Pons (tissue), 1 donor: ENCODE results near the gene SOWAHC.
"Not testable (repeated sequence)": the region's sequence is repeated elsewhere in the genome, so short reads cannot be mapped to it uniquely, and the experiment has no call there.

Experiments
- DNase-seq: peaks from one replicate; pipeline ENCODE4 v3.0.0-alpha.2; 2016; ENCODE audit warnings: low spot score

SOWAHC gene

DNA sequence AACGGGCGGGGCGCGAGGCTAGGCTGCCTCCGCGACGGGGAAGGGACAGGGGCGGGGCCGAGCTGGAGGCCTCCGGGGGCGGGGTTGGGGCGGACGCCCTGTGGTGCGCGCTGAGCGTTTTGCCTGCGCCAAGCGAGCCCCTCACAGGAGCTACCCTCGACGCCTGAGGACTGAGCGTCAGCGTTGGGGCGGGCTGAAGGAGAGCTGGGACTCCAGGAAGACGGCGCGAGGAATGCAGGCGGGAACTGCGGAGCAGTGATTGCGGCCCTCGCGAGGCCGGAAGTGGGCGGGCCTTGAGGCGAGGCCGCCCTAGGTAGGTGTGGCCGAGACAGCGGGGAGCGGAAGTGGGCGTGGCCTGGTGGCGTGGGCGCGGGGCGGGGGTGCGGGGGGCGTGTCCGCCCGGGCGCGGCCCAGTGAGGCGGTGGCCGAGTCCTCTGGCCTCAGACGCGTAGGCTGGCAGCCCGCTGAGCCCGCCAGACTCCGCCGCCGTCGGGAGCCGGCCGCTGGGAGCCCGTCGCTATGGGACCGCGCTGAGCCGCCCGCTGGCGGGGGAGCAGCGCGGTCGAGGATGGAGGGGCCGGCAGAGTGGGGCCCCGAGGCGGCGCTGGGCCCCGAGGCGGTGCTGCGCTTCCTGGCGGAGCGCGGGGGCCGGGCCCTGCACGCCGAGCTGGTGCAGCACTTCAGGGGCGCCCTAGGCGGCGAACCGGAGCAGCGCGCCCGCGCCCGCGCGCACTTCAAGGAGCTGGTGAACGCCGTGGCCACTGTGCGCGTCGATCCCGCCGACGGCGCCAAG, at the start of gene SOWAHC, which contains the start of gene SEPTIN10:
Gene SOWAHC (plus strand): TSS at position 443 of the 793 bp plus-strand sequence. CDS start 126 bp downstream, at position 569.
Gene SEPTIN10 (minus strand): TSS at position 45 of the 793 bp plus-strand sequence. CDS start 139 bp downstream, outside the sequence.
- DNase-seq, result peak; percentile 95

- DNase-seq, result no peak
Measured at GRCh38 chr2:109575373-109575772, 38.8 kb upstream of the SOWAHC start.

DNA sequence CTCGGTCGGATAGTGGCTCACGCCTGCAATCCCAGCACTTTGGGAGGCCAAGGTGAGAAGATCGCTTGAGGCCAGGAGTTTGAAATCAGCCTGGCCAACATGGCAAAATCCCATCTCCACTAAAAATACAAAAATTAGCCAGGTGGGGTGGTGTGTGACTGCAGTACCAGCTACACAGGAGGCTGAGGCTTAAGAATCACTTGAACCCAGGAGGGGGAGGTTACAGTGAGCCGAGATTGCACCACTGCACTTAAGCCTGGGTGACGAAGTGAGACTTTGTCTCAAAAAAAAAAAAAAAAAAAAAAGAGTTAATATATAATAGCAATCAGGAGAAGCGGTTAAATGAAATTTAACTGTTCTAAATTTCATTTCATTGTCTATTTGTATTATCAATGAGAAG, 36.5 kb upstream of the SOWAHC start:
- DNase-seq, result not testable (repeated sequence)

DNA sequence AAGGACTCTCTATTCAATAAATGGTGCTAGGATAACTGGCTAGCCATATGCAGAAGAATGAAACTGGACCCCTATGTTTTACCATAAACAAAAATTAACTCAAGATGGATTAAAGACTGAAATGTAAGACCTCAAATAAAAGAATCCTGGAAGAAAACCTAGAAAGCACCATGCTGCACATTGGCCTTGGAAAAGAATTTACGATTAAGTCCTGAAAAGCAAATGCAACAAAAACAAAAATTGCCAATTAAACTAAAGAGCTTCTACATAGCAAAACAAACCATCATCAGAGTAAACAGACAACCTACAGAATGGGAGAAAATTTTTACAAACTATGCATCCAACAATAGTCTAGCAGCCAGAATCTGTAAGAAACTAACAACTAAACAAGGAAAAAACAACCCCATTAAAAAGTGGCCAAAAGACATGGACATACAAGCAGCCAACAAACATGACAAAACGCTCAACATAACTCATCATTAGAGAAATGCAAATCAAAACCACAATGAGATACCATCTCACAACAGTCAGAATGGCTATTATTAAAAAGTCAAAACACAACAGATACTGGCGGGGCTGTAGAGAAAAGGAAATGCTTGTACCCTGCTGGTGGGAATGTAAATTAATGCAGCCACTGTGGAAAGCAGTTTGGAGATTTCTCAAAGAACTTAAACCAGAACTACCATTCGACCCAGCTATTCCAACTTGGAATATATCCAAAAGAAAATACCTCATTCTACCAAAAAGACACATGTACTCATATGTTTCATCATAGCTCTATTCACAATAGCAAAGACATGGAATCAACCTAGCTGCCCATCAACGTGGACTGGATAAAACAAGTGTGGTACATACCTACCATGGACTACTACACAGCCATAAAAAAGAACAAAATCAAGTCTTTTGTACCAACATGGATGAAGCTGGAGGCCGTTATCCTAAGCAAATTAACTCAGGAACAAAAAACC, 31.0 kb upstream of the SOWAHC start:
- DNase-seq, result no peak

GRCh38 chr2:109586687-109587086, 27.5 kb upstream of the SOWAHC start:
- DNase-seq, result no peak

DNA sequence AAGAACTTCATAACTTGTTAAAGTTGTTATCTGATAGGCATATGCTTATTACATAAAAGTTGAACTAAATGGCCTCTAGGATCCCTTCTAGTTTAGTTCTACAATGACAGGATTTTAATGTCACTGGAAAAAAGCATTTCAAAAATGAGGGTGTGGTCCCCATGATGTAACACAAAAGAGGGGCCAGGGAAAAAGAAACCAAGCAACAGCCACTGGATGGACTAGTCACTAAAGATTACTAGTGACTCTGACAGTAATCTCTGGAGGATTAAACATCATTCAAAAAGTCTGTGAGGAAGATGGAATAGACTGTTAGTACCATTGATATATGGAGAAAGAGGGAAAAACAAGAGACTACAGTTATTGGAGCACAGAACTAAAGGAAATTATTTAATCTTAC, 23.0 kb upstream of the SOWAHC start:
- DNase-seq, result no peak

GRCh38 chr2:109592905-109593304, 21.3 kb upstream of the SOWAHC start:
- no peak for DNase-seq

DNA sequence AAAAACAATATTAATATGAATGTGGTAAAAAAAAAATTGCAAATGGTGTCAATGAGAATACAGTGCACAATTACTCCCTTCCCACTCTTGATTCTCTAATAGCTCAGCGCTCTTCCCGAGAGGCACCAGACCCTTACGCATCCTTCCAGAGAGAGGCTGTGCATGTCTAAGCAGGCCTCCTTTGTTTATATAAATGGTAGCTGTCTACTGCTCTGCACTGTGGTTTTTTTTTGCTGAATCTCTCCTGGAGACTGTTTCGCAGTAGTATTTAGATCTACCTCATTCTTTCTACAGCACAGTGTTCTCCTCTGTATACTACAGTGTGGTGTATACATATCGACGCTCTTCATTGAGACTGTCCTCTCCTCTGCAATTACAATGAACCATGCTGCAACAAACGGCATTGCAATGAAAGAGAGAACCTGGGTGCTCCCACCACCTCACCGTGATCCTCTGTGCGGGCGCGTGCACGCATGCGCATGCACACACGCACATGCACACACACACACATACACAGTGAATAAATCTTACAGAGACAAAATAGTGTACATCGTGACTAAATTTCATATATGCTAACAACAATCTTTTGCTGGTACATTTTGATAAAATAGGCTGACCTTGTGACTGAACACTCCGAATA, 19.8 kb upstream of the SOWAHC start:
- DNase-seq, result peak; percentile 80

GRCh38 chr2:109595644-109596043, 18.5 kb upstream of the SOWAHC start:
- DNase-seq, result no peak

DNA sequence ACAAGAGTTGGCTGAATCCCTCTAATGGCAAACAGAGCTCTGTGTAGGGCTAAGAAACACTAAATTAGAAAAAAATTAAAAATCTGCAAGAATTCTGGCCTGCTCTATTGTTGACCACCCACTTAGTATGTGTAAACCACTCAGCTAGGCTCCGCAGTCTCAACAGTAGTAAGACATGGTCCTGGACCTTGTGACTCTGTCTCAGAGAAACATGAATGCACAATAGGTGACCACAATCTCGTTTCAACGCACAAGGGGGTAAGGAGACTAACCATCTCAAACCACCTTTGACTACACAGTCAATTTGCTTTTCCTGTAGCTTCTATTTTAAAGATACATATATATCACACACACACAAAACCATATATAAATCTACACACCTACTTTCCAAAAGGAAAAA, 16.9 kb upstream of the SOWAHC start:
- DNase-seq, result no peak

GRCh38 chr2:109601783-109602182, 12.4 kb upstream of the SOWAHC start:
- peak; percentile 40 for DNase-seq

- no peak for DNase-seq
Measured at GRCh38 chr2:109602617-109603188, 11.5 kb upstream of the SOWAHC start.

DNA sequence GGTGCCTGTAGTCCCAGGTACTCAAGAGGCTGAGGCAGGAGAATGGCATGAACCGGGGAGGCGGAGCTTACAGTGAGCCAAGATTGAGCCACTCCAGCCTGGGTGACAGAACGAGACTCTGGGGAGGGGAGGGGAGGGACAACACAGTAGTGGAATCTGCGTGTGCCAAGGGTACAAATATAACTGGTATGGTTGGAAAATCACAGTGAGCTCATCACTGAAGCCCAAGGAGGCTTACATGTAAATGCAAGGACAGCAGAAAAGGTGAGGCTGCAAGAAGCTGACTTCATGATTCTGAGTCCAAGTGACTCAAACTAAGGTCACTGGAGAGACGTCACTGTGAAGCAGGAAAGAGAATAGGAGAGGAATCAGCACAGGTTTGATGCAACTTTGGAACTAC, 9.6 kb upstream of the SOWAHC start:
- DNase-seq, result no peak

- no peak for DNase-seq
Measured at GRCh38 chr2:109607766-109608165, 6.4 kb upstream of the SOWAHC start.

DNA sequence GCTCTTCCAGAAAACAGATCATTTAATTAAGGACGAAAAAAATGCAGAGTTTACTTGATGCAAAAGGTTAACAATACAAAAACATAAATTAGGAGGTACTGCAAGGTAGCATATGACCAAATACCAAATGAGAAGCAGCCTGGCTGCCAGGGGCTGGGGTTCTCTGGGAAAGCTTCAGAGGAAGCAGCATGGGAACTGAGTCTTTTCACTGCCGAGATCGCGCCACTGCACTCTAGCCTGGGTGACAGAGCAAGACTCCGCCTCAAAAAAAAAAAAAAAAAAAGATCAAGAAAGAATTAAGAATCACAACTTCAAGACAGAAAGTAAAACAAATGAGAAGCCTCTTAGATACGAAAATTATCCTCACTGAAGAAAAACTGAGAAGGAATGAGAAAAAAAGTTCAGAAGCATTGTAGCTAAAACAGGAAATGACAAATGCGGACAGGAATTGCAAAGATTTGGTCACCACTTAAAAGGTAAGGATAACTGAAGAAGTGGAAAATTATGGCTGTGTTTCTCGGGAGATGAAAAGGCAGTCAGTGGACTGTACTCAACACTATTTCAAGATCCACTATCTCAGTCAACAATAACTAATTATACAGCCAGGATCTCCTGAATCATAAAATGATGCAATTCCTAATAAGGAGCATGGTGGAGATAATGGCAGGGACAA, 4.7 kb upstream of the SOWAHC start:
- no peak for DNase-seq

DNA sequence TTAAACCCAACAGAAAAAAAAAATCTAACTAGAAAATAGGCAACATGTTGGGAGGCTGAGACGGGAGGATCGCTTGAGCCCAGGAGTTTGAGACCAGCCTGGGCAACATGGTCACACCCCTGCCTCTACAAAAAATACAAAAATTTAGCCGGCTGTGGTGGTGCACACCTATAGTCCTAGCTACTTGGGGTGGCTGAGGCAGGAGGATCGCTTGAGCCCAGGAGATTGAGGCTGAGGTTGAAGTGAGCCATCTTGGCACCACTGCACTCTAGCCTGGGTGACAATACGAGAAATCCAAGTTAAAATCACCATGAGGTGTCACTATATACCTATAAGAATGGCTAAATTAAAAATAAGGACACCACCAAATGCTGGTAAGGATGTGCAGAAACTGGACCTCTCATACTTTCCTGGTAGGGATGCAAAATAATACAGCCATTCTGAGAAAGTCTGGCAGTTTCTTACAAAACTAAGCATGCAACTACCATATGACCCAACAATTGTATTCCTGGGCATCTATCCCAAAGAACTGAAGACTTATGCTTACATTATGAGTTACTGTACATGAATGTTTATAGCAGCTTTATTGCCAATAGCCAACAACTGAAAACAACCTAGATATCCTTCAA, 2.6 kb upstream of the SOWAHC start:
- peak; percentile 25 for DNase-seq

- DNase-seq, result peak; percentile 47
Measured at GRCh38 chr2:109613081-109613921, 863 bp upstream of the SOWAHC start.

DNA sequence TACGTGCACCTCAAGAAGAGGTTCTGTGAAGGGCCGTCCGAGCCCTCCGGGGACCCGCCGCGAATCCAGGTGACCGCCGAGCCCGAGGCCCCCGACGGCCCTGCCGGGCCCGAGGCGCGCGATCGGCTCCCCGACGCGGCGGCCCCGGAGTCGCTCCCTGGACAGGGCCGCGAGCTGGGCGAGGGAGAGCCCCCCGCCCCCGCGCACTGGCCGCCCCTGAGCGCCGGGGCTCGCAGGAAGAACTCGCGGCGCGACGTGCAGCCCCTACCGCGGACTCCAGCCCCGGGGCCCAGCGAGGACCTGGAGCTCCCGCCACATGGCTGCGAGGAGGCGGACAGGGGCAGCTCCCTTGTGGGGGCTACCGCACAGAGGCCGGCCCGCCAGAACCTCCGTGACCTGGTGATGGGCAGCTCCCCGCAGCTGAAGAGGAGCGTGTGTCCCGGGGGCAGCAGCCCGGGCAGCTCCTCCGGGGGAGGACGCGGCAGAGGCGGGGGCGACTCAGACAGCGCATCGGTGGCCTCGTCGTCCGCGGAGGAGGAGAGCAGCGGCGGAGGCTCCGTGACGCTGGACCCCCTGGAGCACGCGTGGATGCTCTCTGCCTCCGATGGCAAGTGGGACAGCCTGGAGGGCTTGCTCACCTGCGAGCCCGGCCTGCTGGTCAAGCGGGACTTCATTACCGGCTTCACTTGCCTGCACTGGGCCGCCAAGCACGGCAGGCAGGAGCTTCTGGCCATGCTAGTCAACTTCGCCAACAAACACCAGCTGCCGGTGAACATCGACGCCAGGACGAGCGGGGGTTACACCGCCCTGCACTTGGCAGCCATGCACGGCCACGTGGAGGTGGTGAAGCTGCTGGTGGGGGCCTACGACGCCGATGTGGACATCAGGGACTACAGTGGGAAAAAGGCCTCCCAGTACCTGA, 812 bp downstream of the SOWAHC start:
- DNase-seq, result no peak

DNA sequence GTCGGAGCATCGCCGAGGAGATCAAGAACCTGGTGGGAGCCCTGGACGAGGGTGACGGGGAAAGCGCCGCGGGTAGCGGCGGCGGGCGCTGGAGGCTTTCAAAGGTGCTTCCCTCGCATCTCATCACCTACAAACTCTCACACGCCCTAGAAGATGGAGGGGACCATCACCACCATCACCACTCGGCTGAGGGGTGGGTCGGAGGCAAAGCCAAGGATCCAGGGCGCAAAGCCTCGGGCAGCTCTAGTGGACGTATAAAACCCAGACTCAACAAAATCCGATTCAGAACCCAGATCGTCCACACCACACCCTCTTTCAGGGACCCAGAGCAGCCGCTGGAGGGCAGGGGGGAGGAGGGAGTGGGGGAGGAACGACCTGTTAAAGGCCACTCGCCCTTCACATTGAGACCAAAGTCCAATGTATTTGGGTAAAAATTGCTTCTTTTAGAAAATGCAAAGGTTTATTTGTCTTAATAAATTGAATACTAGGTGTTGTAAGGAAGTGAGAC, 1.5 kb downstream of the SOWAHC start:
- no peak for DNase-seq
